GM12872 (cell line): ENCODE results near the gene NEDD4L.

Source experiments
- CTCF ChIP-seq: IDR thresholded peaks from 3 replicates; pipeline ENCODE4 v1.5.1; 2011; ENCODE audit warnings: low read depth, mild to moderate bottlenecking, low read length, moderate library complexity; ENCODE audit not compliant: insufficient read depth

The NEDD4L gene

GRCh38 chr18:58432050-58432727 lies 388.2 kb downstream of the NEDD4L start:
- TF ChIP-seq CTCF: no peak

DNA sequence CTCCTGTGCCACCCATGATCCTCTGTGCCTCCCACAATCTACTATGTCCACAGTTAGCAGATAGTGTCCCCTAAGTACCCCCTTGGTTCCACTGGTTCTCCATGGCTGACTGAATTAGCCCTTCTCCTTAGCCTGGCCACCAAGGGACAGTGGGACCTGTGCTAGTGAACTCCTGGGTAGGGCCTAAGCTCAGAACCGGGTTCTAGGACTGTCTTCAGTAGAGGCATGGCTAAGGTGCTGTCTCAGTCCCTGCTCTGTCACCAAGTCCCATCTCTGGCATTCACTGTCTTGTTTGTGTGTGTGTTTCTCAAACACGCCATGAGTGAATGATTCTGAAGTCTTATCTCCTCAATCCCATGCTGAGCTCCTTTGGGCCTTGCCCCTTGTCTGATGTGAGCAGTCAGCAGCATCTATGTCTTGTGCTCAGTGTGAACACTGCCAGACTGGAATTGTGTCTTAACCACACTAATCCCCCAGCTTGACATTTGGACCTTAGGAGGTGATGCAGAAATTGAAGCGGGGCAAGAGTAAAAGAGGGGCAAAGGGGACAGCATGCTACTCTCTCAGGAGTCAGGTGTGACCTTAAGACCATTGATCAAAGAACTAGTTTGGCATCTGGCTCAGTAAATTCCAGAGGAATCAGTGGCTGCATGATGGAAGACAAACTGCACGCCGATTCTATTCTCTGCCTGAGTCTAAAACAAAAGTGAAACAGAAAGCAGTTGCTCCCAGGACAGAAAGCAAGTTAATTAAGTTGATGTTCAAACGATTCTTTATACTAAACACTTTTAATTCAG lies 394.3 kb downstream of the NEDD4L start:
- no peak for TF ChIP-seq CTCF

GRCh38 chr18:58438958-58439300 lies 394.9 kb downstream of the NEDD4L start:
- no peak for TF ChIP-seq CTCF

DNA sequence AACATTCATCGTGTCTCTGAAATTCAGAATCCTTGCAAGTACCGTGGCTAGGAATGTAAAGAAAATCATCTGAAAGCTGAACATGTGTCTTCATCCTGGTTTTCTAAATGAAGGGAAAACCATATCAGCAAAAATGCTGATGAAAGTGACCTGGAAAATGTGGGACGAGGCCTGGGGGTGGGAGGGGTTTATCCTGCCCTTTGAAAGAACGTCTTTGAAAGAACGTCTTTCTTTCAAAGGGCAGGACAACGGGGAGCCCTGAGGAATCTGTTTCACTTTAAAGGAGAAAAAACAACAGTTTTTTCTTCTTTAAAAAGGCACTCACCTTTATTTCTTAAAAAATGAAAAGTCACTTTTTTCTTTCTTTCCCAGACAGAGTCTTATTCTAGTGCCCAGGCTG lies 399.6 kb downstream of the NEDD4L start:
- no peak for TF ChIP-seq CTCF

GRCh38 chr18:58446391-58447060 lies 402.5 kb downstream of the NEDD4L start:
- TF ChIP-seq CTCF: no peak

DNA sequence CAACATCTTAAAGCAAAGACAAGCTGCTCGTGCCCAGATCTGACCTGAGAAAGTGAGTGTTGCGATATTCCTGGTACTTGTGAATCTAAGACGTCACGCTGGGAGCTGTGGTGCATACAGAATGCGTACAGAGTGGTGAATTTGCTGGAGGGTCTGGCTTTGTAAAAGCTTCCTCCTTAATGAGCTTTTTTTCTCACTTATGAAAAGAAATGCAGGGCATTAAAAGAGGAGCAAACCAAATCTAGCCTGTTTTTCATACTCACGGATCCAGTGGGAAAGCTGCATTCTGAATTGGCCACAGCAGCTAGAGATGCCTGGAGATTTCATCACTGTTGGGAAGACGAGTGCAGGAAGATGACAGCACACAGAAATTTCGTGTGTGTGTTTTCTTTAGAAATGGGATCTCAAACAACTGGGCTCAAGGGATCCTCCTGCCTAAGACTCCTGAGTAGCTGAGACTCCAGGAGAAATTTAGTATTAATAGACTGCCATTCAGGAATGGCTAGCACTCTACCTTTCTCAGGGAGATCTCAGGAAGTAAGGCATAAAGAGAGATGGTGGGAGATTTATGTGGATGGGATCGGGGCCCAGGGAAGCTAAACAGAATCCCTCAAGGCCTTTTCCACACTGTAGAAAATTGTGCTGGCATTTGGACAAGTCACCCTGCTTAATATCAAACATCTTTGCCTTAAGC lies 403.5 kb downstream of the NEDD4L start:
- TF ChIP-seq CTCF: no peak

DNA sequence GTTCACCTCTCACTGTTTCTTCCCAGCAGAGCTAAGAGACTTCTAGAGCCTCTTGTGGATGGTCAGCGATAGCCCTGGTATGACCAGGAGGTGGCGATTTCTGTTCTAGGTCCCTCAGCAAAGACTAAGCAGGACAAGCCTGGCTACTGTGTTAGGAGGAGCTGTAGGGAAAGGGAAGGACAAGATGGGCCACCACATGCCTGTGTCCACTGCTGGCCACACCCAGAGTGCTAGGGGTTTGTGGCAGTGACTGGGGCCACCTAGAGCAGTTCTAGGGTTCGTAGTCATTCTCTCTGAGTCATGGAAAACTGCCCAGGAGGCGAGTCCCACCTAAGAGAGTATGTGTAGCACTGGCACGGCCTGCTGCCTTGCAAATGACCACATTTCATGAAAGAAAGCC lies 405.4 kb downstream of the NEDD4L start:
- no peak for TF ChIP-seq CTCF
